ENCODE data around the gene CD2BP2.
"Not testable (repeated sequence)": the region's sequence is repeated elsewhere in the genome, so short reads cannot be mapped to it uniquely, and the experiment has no call there.

Gene CD2BP2

DNA sequence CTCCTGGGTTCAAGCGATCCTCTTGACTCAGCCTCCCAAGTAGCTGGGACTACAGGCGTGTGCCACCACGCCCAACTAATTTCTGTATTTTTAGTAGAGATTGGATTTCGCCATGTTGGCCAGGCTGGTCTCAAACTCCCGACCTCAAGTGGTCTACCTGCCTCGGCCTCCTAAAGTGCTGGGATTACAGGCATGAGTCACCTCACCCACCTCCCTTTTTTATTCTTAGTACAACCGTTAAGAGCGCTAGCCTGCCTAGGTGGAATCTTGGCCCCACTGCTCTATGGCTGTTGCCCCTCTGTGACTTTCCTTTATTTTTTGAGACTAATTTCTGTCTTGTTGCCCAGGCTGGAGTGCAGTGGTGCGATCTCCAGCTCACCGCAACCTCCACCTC, 17.1 kb downstream of the CD2BP2 start:
- not testable (repeated sequence) for H3K27me3 ChIP-seq (ENCODE audit: insufficient read depth, poor library complexity, severe bottlenecking); H3K27ac ChIP-seq (replicated peaks); DNase-seq (ENCODE audit: low read depth in 1 of 2, low spot score in 1 of 2); H3K4me3 ChIP-seq (replicated peaks; ENCODE audit: insufficient read depth, low read length)

DNA sequence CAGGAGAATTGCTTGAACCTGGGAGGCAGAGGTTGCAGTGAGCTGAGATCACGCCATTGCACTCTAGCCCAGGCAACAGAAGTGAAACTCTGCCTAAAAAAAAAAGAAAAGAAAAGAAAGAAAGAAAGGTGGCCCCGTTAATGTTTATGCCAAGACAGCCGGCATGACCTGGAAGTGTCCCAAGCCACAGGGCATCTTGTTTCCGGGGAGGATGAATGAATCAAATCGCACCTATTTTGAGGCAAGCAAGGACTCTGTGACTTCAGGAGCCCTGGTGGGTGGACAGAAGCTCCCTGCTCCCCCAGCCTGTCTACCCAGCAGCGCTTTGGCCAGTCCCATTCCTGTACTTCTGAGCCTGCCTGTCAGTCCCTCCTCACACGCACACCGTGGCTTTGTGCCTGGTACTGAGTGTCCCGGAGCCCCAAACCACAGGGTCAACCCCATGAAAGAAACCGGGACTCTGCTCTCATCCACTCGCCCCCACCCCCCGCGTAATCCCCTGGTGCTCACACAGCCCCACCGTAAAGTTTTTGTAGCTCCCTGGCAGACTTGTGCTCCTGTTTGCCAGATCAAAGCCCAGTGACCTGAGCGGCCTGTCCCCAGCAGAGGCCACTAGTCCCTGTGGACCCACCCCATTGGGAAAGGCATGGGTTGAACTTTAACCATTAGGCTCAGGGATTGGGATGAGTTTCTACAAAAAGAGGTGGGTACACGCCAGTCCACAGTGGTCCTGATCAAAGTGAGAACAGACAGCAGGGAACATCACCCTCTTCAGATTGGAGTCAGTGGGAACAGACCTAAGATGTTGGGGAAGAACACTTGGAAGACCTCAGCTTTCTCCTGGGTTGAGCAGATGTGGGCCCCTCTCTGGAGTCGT, 19.3 kb downstream of the CD2BP2 start:
- DNase-seq (ENCODE audit: low read depth in 1 of 2, low spot score in 1 of 2) = peak in 1 of 2 experiments; percentile 25
- H3K27ac ChIP-seq (replicated peaks) = peak overlapping the region; percentile 87

GRCh38 chr16:30335028-30335597, 20.0 kb downstream of the CD2BP2 start:
- H3K4me3 ChIP-seq (replicated peaks; ENCODE audit: insufficient read depth, low read length) = peak overlapping the region; percentile 64
- peak; percentile 64 to 81 for DNase-seq (ENCODE audit: low read depth in 1 of 2, low spot score in 1 of 2)
- peak; percentile 51; the same call in 1 of the 2 replicates for TF ChIP-seq POLR2AphosphoS5 (IDR thresholded peaks at IDR 0.05; ENCODE audit: low read depth)
- H3K27me3 ChIP-seq (ENCODE audit: insufficient read depth, poor library complexity, severe bottlenecking) = not testable (repeated sequence)
- peak overlapping the region; percentile 87 for H3K27ac ChIP-seq (replicated peaks)

More for the DNA sequence above, 19.3 kb downstream of the CD2BP2 start:
- Histone ChIP-seq H3K27me3 (ENCODE audit: insufficient read depth, poor library complexity, severe bottlenecking) (no peaks in the 10 kb centered on the region), H3K4me3 (replicated peaks; ENCODE audit: insufficient read depth, low read length) (peak overlapping the region; percentile 64)
- TF ChIP-seq GABPA (IDR thresholded peaks at IDR 0.05; ENCODE audit: low read depth) = no peak
- TF ChIP-seq, protein P1, sequence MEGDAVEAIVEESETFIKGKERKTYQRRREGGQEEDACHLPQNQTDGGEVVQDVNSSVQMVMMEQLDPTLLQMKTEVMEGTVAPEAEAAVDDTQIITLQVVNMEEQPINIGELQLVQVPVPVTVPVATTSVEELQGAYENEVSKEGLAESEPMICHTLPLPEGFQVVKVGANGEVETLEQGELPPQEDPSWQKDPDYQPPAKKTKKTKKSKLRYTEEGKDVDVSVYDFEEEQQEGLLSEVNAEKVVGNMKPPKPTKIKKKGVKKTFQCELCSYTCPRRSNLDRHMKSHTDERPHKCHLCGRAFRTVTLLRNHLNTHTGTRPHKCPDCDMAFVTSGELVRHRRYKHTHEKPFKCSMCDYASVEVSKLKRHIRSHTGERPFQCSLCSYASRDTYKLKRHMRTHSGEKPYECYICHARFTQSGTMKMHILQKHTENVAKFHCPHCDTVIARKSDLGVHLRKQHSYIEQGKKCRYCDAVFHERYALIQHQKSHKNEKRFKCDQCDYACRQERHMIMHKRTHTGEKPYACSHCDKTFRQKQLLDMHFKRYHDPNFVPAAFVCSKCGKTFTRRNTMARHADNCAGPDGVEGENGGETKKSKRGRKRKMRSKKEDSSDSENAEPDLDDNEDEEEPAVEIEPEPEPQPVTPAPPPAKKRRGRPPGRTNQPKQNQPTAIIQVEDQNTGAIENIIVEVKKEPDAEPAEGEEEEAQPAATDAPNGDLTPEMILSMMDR (IDR thresholded peaks at IDR 0.05; ENCODE audit: insufficient read depth, low read length) = no peak
- no peak for TF ChIP-seq SPI1 (IDR thresholded peaks at IDR 0.05; ENCODE audit: borderline replicate concordance, low read depth)
- TF ChIP-seq REST (IDR thresholded peaks at IDR 0.05; ENCODE audit: insufficient replicate concordance, low read depth) = no peak
- TF ChIP-seq POLR2AphosphoS5 (IDR thresholded peaks at IDR 0.05; ENCODE audit: low read depth) = no peak

GRCh38 chr16:30334473-30334989, 20.6 kb downstream of the CD2BP2 start:
- Histone ChIP-seq H3K4me3 (replicated peaks; ENCODE audit: insufficient read depth, low read length) (peak overlapping the region; percentile 64), H3K27ac (replicated peaks) (peak overlapping the region; percentile 87)
- H3K27me3 ChIP-seq (ENCODE audit: insufficient read depth, poor library complexity, severe bottlenecking) = not testable (repeated sequence)
- peak in 1 of 2 experiments; percentile 81 for DNase-seq (ENCODE audit: low read depth in 1 of 2, low spot score in 1 of 2)

GRCh38 chr16:30324220-30324619, 30.9 kb downstream of the CD2BP2 start:
- H3K27ac ChIP-seq (replicated peaks); H3K27me3 ChIP-seq (ENCODE audit: insufficient read depth, poor library complexity, severe bottlenecking); H3K4me3 ChIP-seq (replicated peaks; ENCODE audit: insufficient read depth, low read length); DNase-seq (ENCODE audit: low read depth in 1 of 2, low spot score in 1 of 2): not testable (repeated sequence)

GRCh38 chr16:30318647-30319046, 36.5 kb downstream of the CD2BP2 start:
- H3K27me3 ChIP-seq (ENCODE audit: insufficient read depth, poor library complexity, severe bottlenecking); H3K27ac ChIP-seq (replicated peaks); DNase-seq (ENCODE audit: low read depth in 1 of 2, low spot score in 1 of 2); H3K4me3 ChIP-seq (replicated peaks; ENCODE audit: insufficient read depth, low read length): not testable (repeated sequence)

DNA sequence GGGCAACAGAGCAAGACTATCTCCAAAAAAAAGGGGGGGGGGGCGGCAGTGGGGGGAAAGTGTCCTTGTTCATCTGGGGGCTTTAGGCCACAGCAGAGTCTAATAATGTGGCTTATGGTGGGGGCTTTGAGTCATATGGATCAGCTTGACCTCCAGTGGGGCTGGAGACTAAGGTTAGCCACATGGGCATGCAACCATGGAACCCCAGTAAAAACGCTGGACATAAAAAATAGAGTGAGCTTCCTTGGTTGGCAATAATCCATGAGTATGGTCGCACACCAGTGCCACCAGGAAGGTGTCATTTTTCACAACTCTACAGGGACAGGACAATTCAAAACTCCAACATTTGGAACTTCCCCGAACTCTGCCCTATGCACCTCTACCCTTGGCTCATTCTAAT, 44.2 kb downstream of the CD2BP2 start:
- not testable (repeated sequence) for DNase-seq (ENCODE audit: low read depth in 1 of 2, low spot score in 1 of 2); H3K27me3 ChIP-seq (ENCODE audit: insufficient read depth, poor library complexity, severe bottlenecking); H3K4me3 ChIP-seq (replicated peaks; ENCODE audit: insufficient read depth, low read length); H3K27ac ChIP-seq (replicated peaks)

- not testable (repeated sequence) for H3K27me3 ChIP-seq (ENCODE audit: insufficient read depth, poor library complexity, severe bottlenecking); H3K4me3 ChIP-seq (replicated peaks; ENCODE audit: insufficient read depth, low read length); DNase-seq (ENCODE audit: low read depth in 1 of 2, low spot score in 1 of 2)
- peak overlapping the region; percentile 75 for H3K27ac ChIP-seq (replicated peaks)
Observed at GRCh38 chr16:30309255-30309654, 45.9 kb downstream of the CD2BP2 start.

Measured in HL-60 (cell line).